Measurements from ENCODE around the gene PCDH9.

- TF ChIP-seq CTCF (IDR thresholded peaks at IDR 0.05; ENCODE audit: low read depth, low read length) (no peak), EZH2phosphoT487 (IDR thresholded peaks at IDR 0.05; ENCODE audit: low read depth) (no peak)
Measured at GRCh38 chr13:66950666-66951065, 279.5 kb downstream of the PCDH9 start.

All from OCI-LY3 (cell line).